Keratinocyte (primary cell): ENCODE data around the gene RALGPS1. TPM values are rescaled to one million over a fixed set of nuclear protein-coding genes. Genes with fewer than 3 reads are reported as not detected.

Experiments used
- DNase-seq: peaks from one replicate; pipeline ENCODE4 v3.0.0-alpha.2; 2011; ENCODE audit warnings: low read depth, missing footprints, low spot score
- FAIRE-seq: peaks from 2 replicates; lab custom pipeline; 2011; peaks lifted over from hg19 to GRCh38; lab: Jason Lieb, UNC
- H2AFZ ChIP-seq: 2 replicates; pipeline ENCODE4 v1.6.0; 2012; ENCODE audit warnings: low read length, control low read depth, inconsistent platforms; ENCODE audit not compliant: control insufficient read depth
- H3K27ac ChIP-seq: 2 replicates; pipeline ENCODE4 v1.5.1; 2011; ENCODE audit warnings: low read length; ENCODE audit not compliant: control insufficient read depth, insufficient read depth
- H3K27me3 ChIP-seq: 3 replicates; pipeline ENCODE4 v1.6.0; 2011; ENCODE audit warnings: low read length; ENCODE audit not compliant: control insufficient read depth, insufficient read depth; ENCODE audit errors: extremely low read depth
- H3K36me3 ChIP-seq, 2 experiments: 2 replicates in 1 of 2; 3 replicates in 1 of 2; pipeline ENCODE4 v1.5.1; 2011; ENCODE audit warnings: low read length in 2 of 2, mild to moderate bottlenecking in 1 of 2; ENCODE audit not compliant: control insufficient read depth in 2 of 2, insufficient read depth in 2 of 2; ENCODE audit errors: extremely low read depth in 1 of 2
- H3K4me1 ChIP-seq: 3 replicates; pipeline ENCODE4 v1.5.1; 2011; ENCODE audit warnings: low read length; ENCODE audit not compliant: control insufficient read depth, insufficient read depth; ENCODE audit errors: extremely low read depth
- H3K4me2 ChIP-seq: 3 replicates; pipeline ENCODE4 v1.6.0; 2011; ENCODE audit warnings: low read depth, low read length; ENCODE audit not compliant: control insufficient read depth, insufficient read depth; ENCODE audit errors: extremely low read depth
- H3K4me3 ChIP-seq, 3 experiments: fragments of 200-600 bp in 1 of 3; sonication (generic) in 1 of 3; 2 replicates in 2 of 3; 3 replicates in 1 of 3; pipeline ENCODE4 v1.5.1; 2011 to 2016; ENCODE audit warnings: low read length in 3 of 3, mild to moderate bottlenecking in 3 of 3, control low read depth in 2 of 3, inconsistent platforms in 1 of 3, low read depth in 1 of 3, mixed read lengths in 1 of 3, mixed run types in 1 of 3, moderate library complexity in 1 of 3; ENCODE audit not compliant: control insufficient read depth in 2 of 3, insufficient read depth in 2 of 3; ENCODE audit errors: extremely low read depth in 1 of 3
- H3K79me2 ChIP-seq: 2 replicates; pipeline ENCODE4 v1.6.0; 2012; ENCODE audit warnings: low read length; ENCODE audit not compliant: control insufficient read depth, insufficient read depth
- H3K9ac ChIP-seq: 3 replicates; pipeline ENCODE4 v1.6.0; 2011; ENCODE audit warnings: low read length; ENCODE audit not compliant: control insufficient read depth, insufficient read depth; ENCODE audit errors: extremely low read depth
- H3K9me1 ChIP-seq: 3 replicates; pipeline ENCODE4 v1.6.0; 2011; ENCODE audit warnings: low read length; ENCODE audit not compliant: control insufficient read depth, insufficient read depth; ENCODE audit errors: extremely low read depth
- H3K9me3 ChIP-seq: 2 replicates; pipeline ENCODE4 v1.5.1; 2012; ENCODE audit warnings: low read depth, low read length; ENCODE audit not compliant: control insufficient read depth
- H4K20me1 ChIP-seq: 3 replicates; pipeline ENCODE4 v1.6.0; 2011; ENCODE audit warnings: low read length; ENCODE audit not compliant: control insufficient read depth, insufficient read depth; ENCODE audit errors: extremely low read depth
- CTCF ChIP-seq, 3 experiments: IDR thresholded peaks in 1 of 3; conservative IDR thresholded peaks in 1 of 3; optimal IDR thresholded peaks in 1 of 3; 2 replicates in 2 of 3; 3 replicates in 1 of 3; pipeline versions ENCODE3 to v1.5.1; 2011; ENCODE audit warnings: low read length in 3 of 3, mild to moderate bottlenecking in 3 of 3, moderate library complexity in 2 of 3, control low read depth in 1 of 3, inconsistent platforms in 1 of 3; ENCODE audit not compliant: insufficient read depth in 2 of 3; ENCODE audit errors: extremely low read depth in 1 of 3
- EZH2 ChIP-seq: IDR thresholded peaks from one replicate; pipeline ENCODE4 v1.6.1; 2012; ENCODE audit warnings: inconsistent platforms, mild to moderate bottlenecking, low read length, moderate library complexity
- dilution Hi-C: fragments of 300-500 bp; cut with MboI; formaldehyde crosslinking; loops from one replicate; pipeline ENCODE4 v1.7.0; 2020; ENCODE audit warnings: low sequenced_read_pairs; ENCODE audit not compliant: extremely low pct_ligation_motif_present
- polyA plus RNA-seq, 5 experiments: library from polyadenylated mRNA; depleted of rRNA in 3 of 5; stranded (reverse) in 3 of 5; stranded (forward) in 1 of 5; unstranded in 1 of 5; fragments of >200 nt; gene quantifications; 1 replicate in 1 of 5; 2 replicates in 3 of 5; 3 replicates in 1 of 5; pipeline versions ENCODE4 v1.2.1 to v1.2.3, GENCODE V29; 2011 to 2012; ENCODE audit warnings: missing spikeins in 2 of 5, low read depth in 1 of 5, low replicate concordance in 1 of 5

RALGPS1 gene
- polyA plus RNA-seq, 1 donor (not counting 4 experiments of a cell fraction or from before 2014, with no cell fraction given), result 0.56 TPM

- H3K79me2 ChIP-seq, result no peaks in the 10 kb centered on the region
- TF ChIP-seq EZH2 (no peak), CTCF (optimal IDR thresholded peaks at IDR 0.05 in 1 of 3, IDR thresholded peaks at IDR 0.05 in 1 of 3, conservative IDR thresholded peaks at IDR 0.05 in 1 of 3; ENCODE audit: extremely low read depth in 1 of 3, insufficient read depth in 2 of 3, low read length in 3 of 3) (no peak)
- no peaks in the 10 kb centered on the region for H3K36me3 ChIP-seq
- no peak overlapping the region for H3K4me3 ChIP-seq
- H3K9me1 ChIP-seq, result no peaks in the 10 kb centered on the region
- dilution Hi-C loops, result no loop called here
- FAIRE-seq, result no peak
- H3K27ac ChIP-seq, result no peak overlapping the region
- H3K9me3 ChIP-seq, result no peaks in the 10 kb centered on the region
- no peaks in the 10 kb centered on the region for H3K27me3 ChIP-seq
- H3K4me2 ChIP-seq, result no peak overlapping the region
- no peak overlapping the region for H3K9ac ChIP-seq
- H4K20me1 ChIP-seq, result no peaks in the 10 kb centered on the region
- H3K4me1 ChIP-seq, result peaks cover 19% of the 10 kb centered on the region
- DNase-seq, result no peak
- H2AFZ ChIP-seq, result no peak overlapping the region
These were observed 45.3 kb downstream of the RALGPS1 start for GRCh38 chr9:126959917-126960316.

- H3K4me3 ChIP-seq, result no peak overlapping the region
- H2AFZ ChIP-seq, result no peak overlapping the region
- H3K4me2 ChIP-seq, result no peak overlapping the region
- H4K20me1 ChIP-seq, result no peaks in the 10 kb centered on the region
- dilution Hi-C loops, result no loop called here
- no peaks in the 10 kb centered on the region for H3K9me1 ChIP-seq
- DNase-seq (no peak), FAIRE-seq (no peak)
- H3K9me3 ChIP-seq, result no peaks in the 10 kb centered on the region
- no peaks in the 10 kb centered on the region for H3K79me2 ChIP-seq
- no peak overlapping the region for H3K27ac ChIP-seq
- no peaks in the 10 kb centered on the region for H3K27me3 ChIP-seq
- peaks cover 12% of the 10 kb centered on the region for H3K4me1 ChIP-seq
- no peaks in the 10 kb centered on the region for H3K36me3 ChIP-seq
- TF ChIP-seq EZH2 (no peak), CTCF (optimal IDR thresholded peaks at IDR 0.05 in 1 of 3, IDR thresholded peaks at IDR 0.05 in 1 of 3, conservative IDR thresholded peaks at IDR 0.05 in 1 of 3; ENCODE audit: extremely low read depth in 1 of 3, insufficient read depth in 2 of 3, low read length in 3 of 3) (no peak)
- H3K9ac ChIP-seq, result no peak overlapping the region
These were observed 47.8 kb downstream of the RALGPS1 start for GRCh38 chr9:126962336-126962735.
